GM19467 (cell line): ENCODE results near the gene FAM170B.

Source experiments
- ATAC-seq: cut with Tn5 transposase; IDR thresholded peaks from one replicate; pipeline ENCODE4 v1.9.1; 2021; ENCODE audit warnings: mild to moderate bottlenecking, moderate library complexity; ENCODE audit not compliant: unreplicated experiment

Gene FAM170B

DNA sequence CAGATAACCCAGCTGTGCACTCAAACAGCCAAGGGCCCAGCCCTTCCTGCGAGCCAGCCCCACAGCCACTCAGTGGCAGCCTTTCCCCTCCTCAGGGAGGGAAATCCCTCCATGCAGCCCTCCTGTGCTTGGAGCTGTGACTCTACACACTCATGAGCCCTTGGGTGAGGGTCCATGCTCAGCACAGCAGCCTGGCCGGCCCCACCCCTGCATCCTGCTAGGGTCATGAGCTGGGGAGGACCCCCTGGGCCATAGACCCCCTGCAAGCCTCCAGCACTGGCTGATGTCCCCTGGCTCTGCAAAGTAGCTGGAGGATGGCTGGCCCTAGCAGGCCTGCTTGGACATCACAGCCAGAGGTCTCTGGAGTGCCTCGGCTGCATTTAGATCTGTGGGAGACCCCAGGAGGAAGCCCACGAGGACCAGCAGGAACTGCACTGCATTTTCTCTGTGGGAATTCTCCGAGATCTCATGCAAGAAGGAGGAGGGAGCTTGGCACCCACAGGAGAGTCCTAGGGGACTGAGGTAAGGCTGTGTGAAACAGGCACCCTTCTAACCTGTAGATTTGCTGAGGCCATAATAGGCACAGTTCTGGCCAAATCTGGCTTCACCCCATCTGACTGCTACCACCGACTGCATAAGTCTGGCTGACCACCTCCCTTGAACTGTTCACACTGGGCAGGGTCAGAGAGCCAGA lies 37.0 kb upstream of the FAM170B start:
- ATAC-seq = no peak

DNA sequence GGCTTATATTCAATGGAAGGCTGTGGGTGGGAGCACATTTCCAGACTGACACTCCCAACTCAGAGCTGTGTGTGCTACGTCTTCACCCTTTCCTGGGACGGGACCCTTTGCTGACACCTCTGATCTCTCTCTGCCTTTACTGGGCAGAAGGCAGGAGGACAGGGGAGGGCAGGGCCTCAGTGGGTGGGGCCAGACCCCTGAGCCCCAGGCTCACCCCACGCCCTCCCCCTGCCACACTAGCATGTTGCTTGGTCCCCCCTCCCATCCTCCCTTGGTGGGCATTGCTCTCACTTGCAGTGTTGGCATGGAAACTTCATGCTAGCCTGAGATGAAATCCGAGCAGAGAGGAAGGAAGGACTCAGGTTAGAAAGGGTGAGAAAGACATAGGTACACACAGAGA lies 36.0 kb upstream of the FAM170B start:
- ATAC-seq = no peak

DNA sequence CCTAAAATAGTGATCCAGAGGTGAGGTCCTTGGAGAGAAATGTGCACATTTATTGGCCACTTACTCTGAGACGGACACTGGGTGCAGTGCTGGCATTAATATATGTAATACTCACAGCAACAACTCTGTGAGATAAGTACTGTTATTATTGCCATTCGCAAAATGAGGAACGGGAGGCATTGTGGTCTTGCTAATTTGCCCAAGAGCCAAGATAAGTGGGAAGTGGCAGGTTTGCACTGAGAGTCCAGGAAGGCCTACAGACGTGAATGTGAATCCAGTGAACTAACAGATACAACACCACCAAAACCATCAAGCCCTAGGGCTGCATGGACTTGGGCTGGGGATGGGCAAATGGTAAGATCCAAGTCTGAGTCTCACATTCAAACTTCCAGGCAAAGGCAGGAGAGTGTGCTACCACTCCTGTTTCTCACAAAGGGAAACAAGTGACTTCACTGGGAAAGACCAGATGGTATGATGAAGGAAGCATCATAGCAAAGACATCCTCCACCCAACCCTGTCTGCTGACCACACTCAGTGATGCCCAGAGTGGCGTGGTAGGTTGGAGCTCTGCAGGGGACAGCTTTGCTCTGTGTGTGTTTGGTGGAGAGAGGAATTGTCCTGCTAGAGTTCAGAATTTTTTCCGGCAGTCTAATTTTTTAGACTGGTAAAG lies 35.1 kb upstream of the FAM170B start:
- no peak for ATAC-seq

DNA sequence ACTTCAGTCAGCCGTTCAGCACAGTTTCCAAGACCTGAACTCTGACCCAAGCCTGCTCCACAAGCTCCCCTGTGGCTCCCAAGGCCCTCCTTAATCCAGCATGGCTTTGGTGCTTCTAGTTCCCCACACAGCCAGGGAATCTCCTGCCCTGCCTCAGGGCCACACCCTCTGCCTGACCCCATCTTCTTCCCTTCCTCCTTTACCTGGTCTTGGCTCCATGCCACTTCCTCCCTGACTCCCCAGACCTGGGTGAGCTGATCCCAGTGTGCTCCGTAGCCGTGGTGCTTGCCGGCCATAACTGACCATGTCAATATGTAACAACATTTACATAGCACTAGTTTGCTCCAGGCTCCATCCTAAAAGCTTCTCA lies 34.3 kb upstream of the FAM170B start:
- ATAC-seq = no peak

DNA sequence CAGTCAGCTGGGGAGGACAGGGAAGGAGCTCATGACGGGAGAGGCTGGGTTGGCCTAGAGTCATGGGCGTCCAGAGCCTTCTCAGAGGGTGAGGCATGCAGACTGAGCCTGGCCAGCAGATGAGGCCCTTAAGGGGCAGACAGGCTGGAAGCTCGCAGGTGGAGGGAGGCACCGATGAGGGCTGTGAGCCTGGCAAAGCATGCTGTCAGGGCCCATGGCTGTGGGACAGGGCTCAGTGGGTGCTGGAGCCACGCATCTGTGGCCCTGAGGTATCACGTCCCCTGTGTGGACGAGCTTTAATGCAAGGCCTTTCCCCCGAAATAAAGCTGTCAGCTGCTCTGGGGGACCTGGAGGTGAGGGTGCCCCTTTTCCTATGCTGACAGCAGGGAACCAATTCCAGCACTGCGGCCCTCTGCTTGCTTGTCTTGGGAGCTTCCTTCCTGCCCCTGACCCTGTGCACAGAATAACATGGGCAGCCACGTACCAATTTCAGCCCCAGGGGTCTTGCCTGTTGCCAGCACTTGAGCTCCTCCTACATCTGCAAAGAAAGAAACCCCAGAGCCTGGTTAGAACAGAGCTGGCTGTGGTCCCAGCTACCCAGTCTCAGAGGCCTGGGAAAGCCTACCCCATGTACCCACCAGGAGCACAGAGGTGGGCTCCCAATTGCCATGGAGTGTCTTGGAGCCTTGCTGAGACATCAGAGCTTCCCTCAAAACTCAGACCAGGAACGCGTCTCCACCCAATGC lies 33.8 kb upstream of the FAM170B start:
- ATAC-seq = no peak

DNA sequence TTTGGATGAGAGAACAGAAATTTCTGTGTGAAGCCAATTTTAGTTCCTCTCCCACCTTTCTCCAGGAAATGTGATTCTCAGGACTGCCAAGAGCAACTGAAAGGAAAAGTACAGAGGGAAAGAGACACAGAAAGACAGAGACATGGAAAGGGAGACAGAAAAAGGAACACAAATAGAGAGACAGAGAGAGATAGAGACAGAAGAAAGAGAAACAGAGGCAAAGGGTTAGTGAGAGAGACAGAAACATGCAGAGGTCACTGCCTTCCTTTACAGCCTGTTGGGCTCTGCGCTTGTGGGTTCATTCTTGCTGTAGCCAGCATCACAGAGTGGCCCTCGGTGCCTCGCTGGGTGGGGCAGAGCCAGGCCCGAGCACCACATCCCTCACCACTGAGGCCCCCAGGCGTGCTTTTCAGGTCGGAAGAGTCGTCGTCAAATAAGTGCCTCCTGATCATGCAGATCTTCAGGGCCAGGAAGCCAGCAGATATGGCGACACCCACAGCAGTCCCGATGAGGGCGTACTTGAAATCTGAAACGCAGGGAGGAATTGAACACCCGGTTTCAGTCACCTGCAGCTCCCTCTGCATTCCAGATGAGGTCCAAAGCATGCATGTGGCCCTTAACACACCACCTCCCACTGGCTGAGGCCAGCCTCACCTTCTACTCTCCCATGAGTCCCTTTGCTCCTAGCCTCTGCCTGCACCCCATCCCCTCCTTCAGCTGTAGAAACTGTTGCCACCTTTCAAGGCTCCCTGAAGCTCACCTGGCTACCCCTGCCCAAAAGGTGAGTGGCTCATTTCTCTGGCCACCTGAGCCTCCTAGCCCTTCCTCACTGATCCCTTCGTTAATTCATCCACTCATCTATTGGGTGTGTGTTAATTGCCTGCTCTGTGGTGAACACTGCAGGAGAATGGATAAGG lies 32.9 kb upstream of the FAM170B start:
- no peak for ATAC-seq

DNA sequence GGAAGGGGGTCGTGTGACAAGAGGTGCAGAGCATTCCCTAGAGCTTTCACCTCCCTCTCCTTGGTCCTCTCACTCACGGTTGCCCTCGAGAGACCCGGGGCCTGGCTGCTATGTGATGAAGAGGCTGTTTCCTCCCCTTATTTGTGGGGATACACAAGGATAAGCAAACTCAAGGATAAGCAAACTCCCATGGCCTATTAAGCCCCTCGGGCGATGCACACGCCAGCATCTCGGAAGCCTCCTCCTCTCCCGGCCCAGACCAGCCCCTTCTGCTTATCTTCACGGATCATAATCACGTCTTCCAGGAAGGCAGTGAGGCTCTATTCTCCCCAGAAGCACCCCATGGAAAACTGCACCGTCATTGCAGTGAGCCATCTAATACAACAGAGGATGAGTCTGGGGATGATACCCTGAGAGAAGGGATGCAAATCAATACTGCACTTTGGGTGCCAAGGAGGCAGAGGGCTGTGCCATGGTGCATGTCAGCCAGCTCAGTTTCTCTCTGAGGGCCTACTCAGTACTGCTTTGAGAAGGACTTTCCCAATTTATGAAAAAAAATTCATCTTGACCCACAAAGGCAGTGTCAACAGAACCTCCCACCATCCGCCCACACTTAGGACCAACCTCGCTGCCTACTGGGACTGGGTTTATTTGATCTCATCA lies 32.1 kb upstream of the FAM170B start:
- ATAC-seq = no peak

DNA sequence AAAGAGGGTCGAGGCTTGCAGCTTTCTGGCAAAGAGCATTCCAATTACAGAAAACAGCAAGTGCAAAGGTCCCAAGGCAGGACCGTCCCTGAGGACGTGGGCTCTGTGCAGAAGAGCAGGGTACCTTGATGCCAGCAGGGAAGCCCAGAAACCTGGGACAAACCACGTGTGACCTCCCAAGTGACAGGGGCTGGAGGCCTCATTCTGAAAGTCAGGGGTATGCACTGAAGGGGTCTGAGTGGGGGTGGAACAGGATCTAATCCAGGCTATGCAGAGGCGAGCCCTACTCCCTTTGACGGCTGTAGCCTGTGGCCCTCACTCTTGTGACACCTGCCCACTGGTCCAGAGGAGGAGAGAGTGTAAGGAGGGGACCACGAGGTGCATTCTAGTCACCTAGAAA lies 31.4 kb upstream of the FAM170B start:
- ATAC-seq = no peak

DNA sequence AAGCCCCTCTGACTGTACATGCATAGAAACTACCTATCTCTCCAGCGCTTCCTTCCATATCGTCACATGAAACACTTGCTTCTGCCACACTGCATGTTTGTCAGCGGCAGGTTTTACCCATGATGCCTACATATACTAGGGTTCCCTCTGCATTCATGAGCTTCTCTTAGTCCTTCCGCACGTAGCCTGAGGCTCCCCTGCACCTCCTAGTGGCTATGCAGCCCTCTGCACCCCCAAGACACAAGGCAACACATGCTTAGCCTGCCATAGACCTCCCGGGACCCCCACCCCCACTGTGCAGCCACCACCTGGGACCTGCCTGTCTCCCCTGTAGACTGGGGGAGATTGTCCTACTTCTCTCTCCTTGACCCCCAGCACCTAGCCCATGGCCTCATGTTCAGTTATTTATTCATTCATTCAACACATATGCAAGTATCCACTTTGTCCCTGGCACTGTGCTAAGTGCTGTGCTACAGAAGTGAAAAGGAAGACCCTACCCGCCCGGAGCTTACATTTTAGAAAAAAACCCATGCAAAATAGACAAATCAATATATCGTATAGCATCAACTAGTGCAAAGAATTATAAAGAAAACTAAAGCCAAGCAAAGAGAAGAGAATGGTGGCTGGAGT lies 30.9 kb upstream of the FAM170B start:
- peak; percentile 81 for ATAC-seq

DNA sequence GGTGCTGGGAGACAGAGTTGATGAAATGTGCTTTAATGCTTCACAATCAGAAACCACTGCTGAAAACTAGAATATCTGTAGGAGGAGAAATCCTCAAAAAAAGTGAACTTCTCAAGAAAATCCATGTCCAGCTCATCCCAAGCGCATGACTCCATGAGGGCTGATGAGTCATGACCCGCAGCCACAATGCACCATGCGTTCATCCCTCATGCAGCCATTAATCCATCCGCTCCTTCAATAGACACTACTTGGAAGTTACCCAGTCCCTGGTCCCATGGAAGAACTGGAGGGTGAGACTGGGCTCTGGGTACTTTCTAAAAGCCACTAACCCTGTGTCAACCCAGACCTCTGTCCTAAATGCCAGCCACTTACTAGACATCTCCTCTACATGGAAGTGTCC lies 29.9 kb upstream of the FAM170B start:
- ATAC-seq = no peak

DNA sequence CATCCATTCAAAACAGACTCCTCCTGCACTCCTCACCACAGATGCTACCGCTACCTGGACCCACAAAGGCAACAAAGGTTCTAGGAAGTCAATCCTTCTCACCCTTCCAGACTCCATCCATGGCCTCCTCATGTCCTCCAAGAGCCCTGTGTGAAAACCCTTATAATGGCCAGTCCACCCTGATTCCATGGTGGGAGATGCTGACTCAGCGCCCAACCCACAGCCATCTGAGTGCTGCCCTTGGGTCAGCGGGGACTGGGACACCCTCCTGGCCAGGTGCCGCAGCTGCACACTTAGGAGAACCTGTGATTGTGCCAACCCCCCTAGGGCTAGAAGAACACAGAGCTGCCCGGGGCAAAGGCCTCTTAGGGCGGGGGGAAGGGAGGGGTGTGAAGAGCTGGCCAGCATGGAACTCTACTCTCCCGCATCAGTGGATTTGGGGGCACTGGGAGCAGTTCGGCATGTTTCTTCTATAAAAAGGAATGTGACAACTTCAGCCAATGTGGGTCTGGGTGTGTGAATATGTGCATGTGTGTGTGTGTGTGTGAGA lies 29.0 kb upstream of the FAM170B start:
- ATAC-seq = no peak

DNA sequence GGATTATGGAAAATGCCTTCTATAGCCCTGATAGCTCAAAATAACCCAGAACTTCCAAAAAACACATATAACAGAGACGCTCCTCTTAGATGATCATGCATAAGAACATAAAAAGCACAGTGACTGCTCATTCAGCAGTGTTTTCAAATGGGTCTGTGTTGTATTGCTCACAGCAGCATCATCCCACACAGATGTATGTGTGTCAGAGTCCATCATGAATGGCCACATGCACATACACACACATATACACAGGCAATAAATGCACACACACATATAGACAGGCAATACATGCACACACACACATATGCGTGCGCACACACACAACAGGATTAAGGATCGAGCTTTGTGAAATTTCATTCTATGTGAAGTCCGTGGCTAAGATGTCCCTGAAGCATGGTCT lies 28.2 kb upstream of the FAM170B start:
- no peak for ATAC-seq

DNA sequence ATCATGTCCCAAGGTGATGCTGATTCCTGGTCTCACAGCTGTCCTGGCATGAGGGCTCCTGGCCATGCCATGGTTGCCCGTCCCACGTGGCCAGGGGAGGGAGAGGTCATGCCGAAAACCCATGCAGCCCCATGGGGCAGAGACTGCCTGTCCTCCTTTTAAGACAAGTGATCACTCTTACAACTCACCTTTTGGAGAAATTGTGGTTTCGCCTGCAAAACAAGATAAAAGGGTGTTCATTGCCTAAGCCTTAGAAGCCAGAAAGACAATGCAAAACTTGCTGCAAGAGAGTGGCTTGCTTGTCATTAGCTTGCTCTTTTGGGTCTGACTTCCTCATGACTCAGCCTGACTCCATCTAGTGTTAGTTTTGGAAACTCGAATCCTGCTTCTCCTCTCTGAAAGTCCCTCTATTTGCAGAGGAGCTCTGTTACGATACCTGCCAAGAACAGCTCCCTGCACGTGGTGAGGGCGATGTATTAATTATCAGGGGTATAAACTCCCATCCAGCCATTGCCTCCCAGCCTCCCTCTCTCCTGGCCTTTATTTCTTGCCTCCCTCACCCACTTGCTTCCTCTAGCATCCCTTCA lies 27.7 kb upstream of the FAM170B start:
- no peak for ATAC-seq

DNA sequence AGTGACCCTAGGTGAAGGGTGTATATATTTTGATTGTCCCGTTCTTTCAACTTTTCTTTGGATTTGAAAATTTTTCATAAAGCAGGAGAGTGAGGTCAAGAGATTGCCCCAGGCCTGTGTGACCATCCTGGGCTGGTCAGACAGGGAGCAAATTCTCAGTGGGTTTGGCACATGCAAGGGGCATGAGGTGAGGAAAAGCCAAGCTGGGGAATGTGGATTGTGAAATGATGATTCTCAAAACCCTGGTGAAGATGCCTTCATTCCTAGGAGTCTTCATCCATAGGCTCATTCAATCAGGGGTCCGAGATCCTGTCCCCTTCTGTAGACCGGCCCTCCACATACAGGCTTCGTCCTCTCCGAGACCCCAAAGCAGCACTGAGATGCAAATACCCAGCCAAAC lies 27.0 kb upstream of the FAM170B start:
- ATAC-seq = no peak

DNA sequence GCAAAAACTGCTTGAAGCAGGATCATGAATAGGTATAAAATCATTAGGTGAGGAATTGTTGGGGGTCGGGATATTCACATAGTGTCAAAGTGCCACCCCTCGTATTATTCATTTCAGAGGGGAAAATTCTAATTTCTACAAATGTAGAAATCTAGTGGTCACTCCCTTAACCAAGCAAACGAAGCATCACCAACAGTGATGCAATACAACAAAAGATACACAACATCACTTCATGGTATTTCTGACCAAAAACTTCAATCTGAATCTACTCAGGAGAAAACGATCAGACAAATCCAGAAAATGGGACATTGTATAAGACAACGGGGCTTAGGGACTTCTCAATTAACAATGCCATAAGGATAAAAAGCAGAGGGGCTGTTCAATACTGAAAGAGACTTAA lies 26.3 kb upstream of the FAM170B start:
- ATAC-seq = no peak

DNA sequence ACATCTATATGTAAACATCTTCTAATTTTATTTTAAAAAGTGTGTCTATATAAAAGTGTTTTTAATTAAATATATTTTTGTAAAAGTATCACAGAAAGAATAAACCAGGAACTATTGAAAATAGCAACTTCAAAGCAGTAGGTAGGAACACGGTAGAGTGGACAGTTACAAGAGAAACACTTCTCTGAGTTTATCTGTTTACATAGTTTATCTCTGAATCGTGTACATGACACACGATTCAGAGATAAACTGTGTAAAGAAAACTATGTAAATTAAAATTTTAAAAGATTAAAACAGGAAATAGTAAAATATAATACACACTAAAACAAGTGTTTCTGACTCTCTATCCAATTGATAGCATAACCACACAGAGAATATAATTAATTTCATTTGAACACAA lies 25.1 kb upstream of the FAM170B start:
- ATAC-seq = no peak

DNA sequence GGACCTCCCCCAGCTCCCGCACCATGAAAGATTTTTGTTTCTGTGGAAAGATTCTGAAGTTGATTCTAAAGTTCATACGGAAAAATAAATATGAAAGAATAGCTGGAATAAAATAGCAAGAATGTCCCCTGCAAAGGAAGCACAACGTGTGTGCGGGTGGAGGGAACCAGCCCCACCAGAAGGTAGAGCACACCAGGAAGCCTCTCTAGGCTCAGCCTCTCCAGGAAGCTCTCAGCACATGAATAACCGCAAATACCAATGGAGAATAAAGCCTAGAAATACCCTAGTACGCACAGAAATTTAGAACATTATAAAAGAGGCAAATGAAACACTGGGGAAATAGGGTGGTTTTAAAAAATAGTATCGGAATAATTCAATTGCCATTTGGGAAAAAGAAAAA lies 24.6 kb upstream of the FAM170B start:
- ATAC-seq = no peak

DNA sequence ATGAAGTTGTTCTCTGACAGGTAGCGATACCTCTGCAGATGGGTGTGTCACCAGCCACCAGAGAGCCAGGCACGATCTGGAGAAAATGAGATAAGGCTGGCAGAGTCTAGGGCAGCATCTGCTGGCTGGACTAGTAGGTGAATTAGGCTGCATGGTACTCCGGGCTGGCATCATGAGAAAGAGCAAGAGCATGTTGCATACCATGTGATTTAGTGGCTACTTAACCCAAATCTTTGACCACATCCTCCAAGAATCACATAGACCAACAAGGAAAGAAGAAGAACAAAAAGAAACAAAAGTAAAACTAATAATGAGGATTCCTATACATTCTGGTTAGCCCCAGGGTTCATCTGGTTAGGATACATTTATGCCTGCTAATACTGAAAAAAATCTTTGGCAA lies 23.4 kb upstream of the FAM170B start:
- ATAC-seq = no peak

DNA sequence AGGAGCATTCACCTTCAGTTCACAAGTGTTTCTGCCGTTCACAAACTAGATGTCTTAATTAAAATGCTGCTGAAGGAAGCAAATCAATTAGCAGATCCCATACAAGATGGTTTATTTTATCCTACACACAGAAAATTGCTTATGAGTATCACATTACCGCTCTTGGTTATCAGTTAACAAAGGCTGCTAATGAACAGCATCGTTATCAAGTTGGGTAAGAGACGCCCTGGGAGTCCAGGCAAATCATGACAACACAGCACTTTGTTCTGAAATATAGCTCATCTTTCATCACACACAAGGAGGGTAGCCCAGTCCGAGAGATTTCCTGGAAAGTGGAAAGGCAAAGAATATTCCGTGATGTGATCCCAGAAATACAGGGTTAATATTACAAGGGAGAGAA lies 20.8 kb upstream of the FAM170B start:
- no peak for ATAC-seq

DNA sequence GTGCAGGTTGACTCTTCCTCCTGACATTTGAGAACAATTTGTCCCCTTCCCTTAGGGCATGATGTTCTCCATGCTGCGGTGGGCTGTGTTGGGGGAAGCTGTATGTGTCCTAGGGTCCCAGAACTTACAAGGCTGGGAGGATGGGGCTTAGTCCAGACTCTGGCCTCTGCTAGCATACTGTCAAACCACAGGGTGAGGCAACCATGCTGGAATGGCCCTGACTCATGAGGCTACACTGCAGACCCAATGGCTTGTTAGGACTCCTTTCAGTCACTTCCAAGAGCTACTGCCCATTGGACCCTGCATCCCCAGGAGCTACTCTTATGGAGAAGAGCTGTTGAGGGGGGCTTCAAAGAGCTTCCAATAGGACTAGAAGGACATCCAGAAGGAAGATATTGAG lies 20.1 kb upstream of the FAM170B start:
- no peak for ATAC-seq
